ENCODE measurements around the gene LRSAM1. TPM values are rescaled to one million over a fixed set of nuclear protein-coding genes. Genes with fewer than 3 reads are reported as not detected.

LRSAM1 gene
- total and polyA plus RNA-seq, 4 donors, result 6.6 to 9.7 (median 7.1) TPM

DNA sequence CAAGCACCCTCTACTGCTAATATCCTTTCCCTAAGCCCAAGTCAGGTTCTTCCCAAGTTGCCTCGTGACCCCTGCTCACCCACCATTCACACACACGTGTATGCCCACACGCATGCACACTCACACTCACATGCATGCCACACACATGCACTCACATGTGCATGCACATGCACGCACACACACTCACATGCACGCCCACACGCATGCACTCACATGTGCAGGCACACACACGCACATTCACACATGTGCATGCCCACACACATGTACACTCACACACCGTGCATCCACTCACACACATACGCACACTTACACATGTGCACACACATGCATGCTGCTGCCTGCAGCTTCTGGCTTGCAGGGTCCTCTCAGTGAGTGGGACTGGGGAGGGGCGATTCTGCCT is 97.9 kb downstream of the LRSAM1 start:
- no peaks in the 10 kb centered on the region for H3K36me3 ChIP-seq (ENCODE audit: control insufficient read depth in 4 of 4, insufficient read depth in 3 of 4, low read depth in 1 of 4, low read length in 3 of 4)
- peaks cover 4 to 23% (median 11%) of the 10 kb centered on the region in 4 donors for H3K4me1 ChIP-seq (ENCODE audit: control insufficient read depth in 4 of 4, insufficient read depth in 4 of 4, low read length in 3 of 4)
- no peak overlapping the region for H3K27ac ChIP-seq (ENCODE audit: low read depth in 1 of 2, low read length in 2 of 2)
- H3K27me3 ChIP-seq (ENCODE audit: control insufficient read depth in 4 of 4, insufficient read depth in 4 of 4, low read length in 3 of 4), result no peaks in the 10 kb centered on the region
- H3K4me3 ChIP-seq (ENCODE audit: low read depth in 1 of 3, low read length in 3 of 3), result no peak overlapping the region
- 93% methylated on average over 10 of the region's 10 CpGs for WGBS
- DNase-seq (ENCODE audit: low spot score), result no peak
- TF ChIP-seq ATF3 (IDR thresholded peaks at IDR 0.05) (no peak), HNF4A (conservative IDR thresholded peaks at IDR 0.05) (no peak), YY1 (IDR thresholded peaks at IDR 0.05) (no peak), CTCF (IDR thresholded peaks at IDR 0.05; ENCODE audit: low read depth, low read length, missing input control) (no peak), JUND (IDR thresholded peaks at IDR 0.05) (no peak), NR2F2 (IDR thresholded peaks at IDR 0.05) (no peak), HNF4G (IDR thresholded peaks at IDR 0.05) (no peak), FOXA2 (IDR thresholded peaks at IDR 0.05) (no peak), EGR1 (IDR thresholded peaks at IDR 0.05; ENCODE audit: low read depth in 2 of 2) (no peak), MAX (IDR thresholded peaks at IDR 0.05) (no peak)
- TF ChIP-seq, protein P1, sequence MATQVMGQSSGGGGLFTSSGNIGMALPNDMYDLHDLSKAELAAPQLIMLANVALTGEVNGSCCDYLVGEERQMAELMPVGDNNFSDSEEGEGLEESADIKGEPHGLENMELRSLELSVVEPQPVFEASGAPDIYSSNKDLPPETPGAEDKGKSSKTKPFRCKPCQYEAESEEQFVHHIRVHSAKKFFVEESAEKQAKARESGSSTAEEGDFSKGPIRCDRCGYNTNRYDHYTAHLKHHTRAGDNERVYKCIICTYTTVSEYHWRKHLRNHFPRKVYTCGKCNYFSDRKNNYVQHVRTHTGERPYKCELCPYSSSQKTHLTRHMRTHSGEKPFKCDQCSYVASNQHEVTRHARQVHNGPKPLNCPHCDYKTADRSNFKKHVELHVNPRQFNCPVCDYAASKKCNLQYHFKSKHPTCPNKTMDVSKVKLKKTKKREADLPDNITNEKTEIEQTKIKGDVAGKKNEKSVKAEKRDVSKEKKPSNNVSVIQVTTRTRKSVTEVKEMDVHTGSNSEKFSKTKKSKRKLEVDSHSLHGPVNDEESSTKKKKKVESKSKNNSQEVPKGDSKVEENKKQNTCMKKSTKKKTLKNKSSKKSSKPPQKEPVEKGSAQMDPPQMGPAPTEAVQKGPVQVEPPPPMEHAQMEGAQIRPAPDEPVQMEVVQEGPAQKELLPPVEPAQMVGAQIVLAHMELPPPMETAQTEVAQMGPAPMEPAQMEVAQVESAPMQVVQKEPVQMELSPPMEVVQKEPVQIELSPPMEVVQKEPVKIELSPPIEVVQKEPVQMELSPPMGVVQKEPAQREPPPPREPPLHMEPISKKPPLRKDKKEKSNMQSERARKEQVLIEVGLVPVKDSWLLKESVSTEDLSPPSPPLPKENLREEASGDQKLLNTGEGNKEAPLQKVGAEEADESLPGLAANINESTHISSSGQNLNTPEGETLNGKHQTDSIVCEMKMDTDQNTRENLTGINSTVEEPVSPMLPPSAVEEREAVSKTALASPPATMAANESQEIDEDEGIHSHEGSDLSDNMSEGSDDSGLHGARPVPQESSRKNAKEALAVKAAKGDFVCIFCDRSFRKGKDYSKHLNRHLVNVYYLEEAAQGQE (IDR thresholded peaks at IDR 0.05), result no peak
- no peak overlapping the region for H3K9ac ChIP-seq (ENCODE audit: low read depth in 1 of 2, low read length in 2 of 2)
- H3K9me3 ChIP-seq (ENCODE audit: control insufficient read depth in 4 of 4, low read length in 3 of 4), result no peaks in the 10 kb centered on the region

DNA sequence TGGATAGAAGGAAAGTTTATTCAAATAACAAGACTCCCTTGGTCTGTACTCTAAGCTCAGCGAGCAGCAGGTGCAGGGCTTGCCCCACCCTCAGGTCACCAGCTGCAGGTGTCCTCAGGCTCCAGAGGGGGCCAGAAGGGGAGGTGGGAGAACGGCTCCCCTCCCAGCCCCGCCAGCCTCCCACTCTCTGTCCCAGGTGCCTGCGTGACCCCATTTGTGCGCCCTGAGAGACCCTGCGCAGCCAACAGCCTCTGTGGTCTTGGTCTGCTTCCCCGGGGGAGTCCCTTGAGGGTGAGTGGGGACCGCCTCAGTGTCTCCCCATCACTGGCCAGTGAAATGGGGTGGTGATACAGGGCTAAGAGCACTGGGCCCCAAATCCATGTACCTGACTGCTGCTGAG is 98.4 kb downstream of the LRSAM1 start:
- peaks cover 4 to 21% (median 11%) of the 10 kb centered on the region in 4 donors for H3K4me1 ChIP-seq (ENCODE audit: control insufficient read depth in 4 of 4, insufficient read depth in 4 of 4, low read length in 3 of 4)
- DNase-seq (ENCODE audit: low spot score), result no peak
- H3K9ac ChIP-seq (ENCODE audit: low read depth in 1 of 2, low read length in 2 of 2), result no peak overlapping the region
- H3K9me3 ChIP-seq (ENCODE audit: control insufficient read depth in 4 of 4, low read length in 3 of 4), result no peaks in the 10 kb centered on the region
- H3K36me3 ChIP-seq (ENCODE audit: control insufficient read depth in 4 of 4, insufficient read depth in 3 of 4, low read depth in 1 of 4, low read length in 3 of 4), result no peaks in the 10 kb centered on the region
- 88% methylated on average over 8 of the region's 8 CpGs for WGBS
- H3K27ac ChIP-seq (ENCODE audit: low read depth in 1 of 2, low read length in 2 of 2), result no peak overlapping the region
- no peak overlapping the region for H3K4me3 ChIP-seq (ENCODE audit: low read depth in 1 of 3, low read length in 3 of 3)
- no peaks in the 10 kb centered on the region for H3K27me3 ChIP-seq (ENCODE audit: control insufficient read depth in 4 of 4, insufficient read depth in 4 of 4, low read length in 3 of 4)
- TF ChIP-seq, protein P2, sequence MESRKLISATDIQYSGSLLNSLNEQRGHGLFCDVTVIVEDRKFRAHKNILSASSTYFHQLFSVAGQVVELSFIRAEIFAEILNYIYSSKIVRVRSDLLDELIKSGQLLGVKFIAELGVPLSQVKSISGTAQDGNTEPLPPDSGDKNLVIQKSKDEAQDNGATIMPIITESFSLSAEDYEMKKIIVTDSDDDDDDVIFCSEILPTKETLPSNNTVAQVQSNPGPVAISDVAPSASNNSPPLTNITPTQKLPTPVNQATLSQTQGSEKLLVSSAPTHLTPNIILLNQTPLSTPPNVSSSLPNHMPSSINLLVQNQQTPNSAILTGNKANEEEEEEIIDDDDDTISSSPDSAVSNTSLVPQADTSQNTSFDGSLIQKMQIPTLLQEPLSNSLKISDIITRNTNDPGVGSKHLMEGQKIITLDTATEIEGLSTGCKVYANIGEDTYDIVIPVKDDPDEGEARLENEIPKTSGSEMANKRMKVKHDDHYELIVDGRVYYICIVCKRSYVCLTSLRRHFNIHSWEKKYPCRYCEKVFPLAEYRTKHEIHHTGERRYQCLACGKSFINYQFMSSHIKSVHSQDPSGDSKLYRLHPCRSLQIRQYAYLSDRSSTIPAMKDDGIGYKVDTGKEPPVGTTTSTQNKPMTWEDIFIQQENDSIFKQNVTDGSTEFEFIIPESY (IDR thresholded peaks at IDR 0.05), result no peak
- TF ChIP-seq, protein P1 (IDR thresholded peaks at IDR 0.05), result no peak
- TF ChIP-seq ATF3 (IDR thresholded peaks at IDR 0.05) (no peak), HNF4A (conservative IDR thresholded peaks at IDR 0.05) (no peak), HNF4G (IDR thresholded peaks at IDR 0.05) (no peak), JUND (IDR thresholded peaks at IDR 0.05) (no peak), RXRA (IDR thresholded peaks at IDR 0.05) (no peak), FOXA2 (IDR thresholded peaks at IDR 0.05) (no peak), NR2F2 (IDR thresholded peaks at IDR 0.05) (no peak), FOXA1 (IDR thresholded peaks at IDR 0.05) (no peak), CTCF (IDR thresholded peaks at IDR 0.05; ENCODE audit: low read depth, low read length, missing input control) (no peak), TAF1 (conservative IDR thresholded peaks at IDR 0.05) (no peak), RAD21 (IDR thresholded peaks at IDR 0.05) (no peak), EGR1 (IDR thresholded peaks at IDR 0.05; ENCODE audit: low read depth in 2 of 2) (no peak), MAX (IDR thresholded peaks at IDR 0.05) (no peak)

Measured in liver (tissue), 9 donors.